Neural cell (in vitro differentiated cells): ENCODE measurements around the gene TRIM5. TPM values are rescaled to one million over a fixed set of nuclear protein-coding genes. Genes with fewer than 3 reads are reported as not detected.

Source experiments
- H2AFZ ChIP-seq: fragments of 200-600, 300-800 bp; sonication (generic), shearing (Covaris generic); 2 replicates; pipeline ENCODE4 v1.6.0; 2014; ENCODE audit warnings: low read depth, mild to moderate bottlenecking, antibody characterized with exemption, low read length, moderate library complexity
- H3F3A ChIP-seq: fragments of 200-600 bp; shearing (Covaris generic); 2 replicates; pipeline ENCODE4 v1.6.1; 2016; ENCODE audit warnings: mild to moderate bottlenecking, moderate library complexity, mixed read lengths, antibody characterized with exemption, low read length; ENCODE audit not compliant: insufficient read depth, poor library complexity, severe bottlenecking
- H3K27ac ChIP-seq: fragments of 200-600, 300-800 bp; sonication (generic), shearing (Covaris generic); 2 replicates; pipeline ENCODE4 v1.5.1; 2014; ENCODE audit warnings: mild to moderate bottlenecking, low read length, moderate library complexity
- H3K27me3 ChIP-seq: fragments of 300-800, 200-600 bp; sonication (generic), shearing (Covaris generic); 2 replicates; pipeline ENCODE4 v1.6.0; 2014; ENCODE audit warnings: mild to moderate bottlenecking, low read depth, low read length, moderate library complexity; ENCODE audit not compliant: insufficient read depth
- H3K36me3 ChIP-seq: fragments of 300-800, 200-600 bp; sonication (generic), shearing (Covaris generic); 2 replicates; pipeline ENCODE4 v1.5.1; 2014; ENCODE audit warnings: mild to moderate bottlenecking, antibody characterized with exemption, low read length, moderate library complexity; ENCODE audit not compliant: insufficient read depth
- H3K4me2 ChIP-seq: fragments of 300-800, 200-600 bp; sonication (generic), shearing (Covaris generic); 2 replicates; pipeline ENCODE4 v1.6.0; 2014; ENCODE audit warnings: mild to moderate bottlenecking, low read length
- H3K4me3 ChIP-seq: fragments of 300-800, 200-600 bp; sonication (generic), shearing (Covaris generic); 2 replicates; pipeline ENCODE4 v1.5.1; 2014; ENCODE audit warnings: mild to moderate bottlenecking, low read length, moderate library complexity
- H3K79me2 ChIP-seq: fragments of 200-600 bp; shearing (Covaris generic); replicated peaks from 2 replicates; pipeline ENCODE4 v1.6.0; 2014; ENCODE audit warnings: mild to moderate bottlenecking, low read length, moderate library complexity; ENCODE audit not compliant: insufficient read depth
- H3K9ac ChIP-seq: fragments of 300-800, 200-600 bp; sonication (generic), shearing (Covaris generic); 2 replicates; pipeline ENCODE4 v1.6.1; 2016; ENCODE audit warnings: mild to moderate bottlenecking, low read length, mixed read lengths
- H3K9me2 ChIP-seq: fragments of 200-600 bp; shearing (Covaris generic); 2 replicates; pipeline ENCODE4 v1.6.1; 2016; ENCODE audit warnings: mild to moderate bottlenecking, low read length, mixed read lengths; ENCODE audit not compliant: insufficient read depth
- H3K9me3 ChIP-seq: fragments of 200-600, 300-800 bp; sonication (generic), shearing (Covaris generic); 2 replicates; pipeline ENCODE4 v1.6.1; 2016; ENCODE audit warnings: mild to moderate bottlenecking, mixed run types, low read length, moderate library complexity, mixed read lengths
- H4K20me1 ChIP-seq: fragments of 200-600 bp; shearing (Covaris generic); 2 replicates; pipeline ENCODE4 v1.6.1; 2016; ENCODE audit warnings: mild to moderate bottlenecking, mixed run types; ENCODE audit not compliant: insufficient read depth
- EP300 ChIP-seq: fragments of 450-650 bp; conservative IDR thresholded peaks from 2 replicates; pipeline ENCODE4 v1.6.1; 2014; ENCODE audit warnings: antibody characterized with exemption, mild to moderate bottlenecking, moderate library complexity; ENCODE audit not compliant: poor library complexity, severe bottlenecking
- EZH2 ChIP-seq: fragments of 200-600, 300-800 bp; shearing (Covaris generic), sonication (generic); IDR thresholded peaks from 2 replicates; pipeline ENCODE4 v1.6.1; 2014; ENCODE audit warnings: antibody characterized with exemption, low read length, borderline replicate concordance, mild to moderate bottlenecking; ENCODE audit not compliant: insufficient read depth, poor library complexity, severe bottlenecking
- MXI1 ChIP-seq: fragments of 450-650 bp; conservative IDR thresholded peaks from 2 replicates; pipeline ENCODE4 v1.6.1; 2014; ENCODE audit warnings: antibody characterized with exemption, mild to moderate bottlenecking; ENCODE audit not compliant: poor library complexity, severe bottlenecking
- POLR2AphosphoS5 ChIP-seq: IDR thresholded peaks from 2 replicates; pipeline ENCODE4 v1.6.1; 2012
- RAD21 ChIP-seq: fragments of 450-650 bp; conservative IDR thresholded peaks from 2 replicates; pipeline ENCODE4 v1.6.1; 2014; ENCODE audit warnings: antibody characterized with exemption, mild to moderate bottlenecking, moderate library complexity
- SMC3 ChIP-seq: fragments of 450-650 bp; conservative IDR thresholded peaks from 2 replicates; pipeline ENCODE4 v1.6.1; 2014; ENCODE audit warnings: antibody characterized with exemption, mild to moderate bottlenecking, moderate library complexity; ENCODE audit not compliant: poor library complexity
- TAF1 ChIP-seq: IDR thresholded peaks from 2 replicates; pipeline ENCODE4 v1.6.1; 2012; ENCODE audit warnings: low read depth
- polyA plus RNA-seq: library from polyadenylated mRNA; depleted of rRNA; stranded (reverse); fragments of >200 nt; gene quantifications from 2 replicates; pipeline ENCODE4 v1.2.3, GENCODE V29; 2014
- TF ChIP-seq, protein P1 (sequence below): IDR thresholded peaks from 2 replicates; pipeline ENCODE4 v1.6.1; 2012; ENCODE audit warnings: borderline replicate concordance
- TF ChIP-seq, protein P2 (sequence below): fragments of 450-650 bp; IDR thresholded peaks from 2 replicates; pipeline ENCODE4 v1.5.1; 2014; ENCODE audit warnings: antibody characterized with exemption, mild to moderate bottlenecking, moderate library complexity; ENCODE audit not compliant: poor library complexity, severe bottlenecking

Gene TRIM5
- polyA plus RNA-seq, 1 donor from 2014 or later: 2.0 TPM

DNA sequence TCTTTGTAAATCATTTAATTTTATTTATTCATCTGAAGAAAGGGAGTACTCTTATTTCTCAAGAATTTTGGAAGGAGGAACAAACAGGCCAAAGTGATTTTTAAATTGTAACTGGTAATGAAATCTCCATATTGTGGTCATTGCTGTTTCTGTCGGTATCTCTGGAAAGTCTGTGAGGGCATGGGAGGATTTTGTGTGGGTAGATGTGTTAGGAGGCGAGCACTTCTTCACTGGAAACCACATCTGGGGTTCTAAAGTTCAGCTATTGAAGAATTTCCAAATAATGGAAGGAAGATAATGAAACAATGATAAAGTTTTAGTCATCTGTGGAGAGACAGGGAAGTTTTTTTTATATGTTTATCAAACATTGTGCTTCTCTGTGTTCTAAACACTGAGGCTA, 53.5 kb downstream of the TRIM5 start:
- Histone ChIP-seq H3K9me2 (no peaks in the 10 kb centered on the region), H3K4me2 (no peak overlapping the region), H3K79me2 (no peaks in the 10 kb centered on the region), H3K36me3 (no peaks in the 10 kb centered on the region), H3F3A (no peaks in the 10 kb centered on the region), H3K4me3 (no peak overlapping the region), H3K27me3 (no peaks in the 10 kb centered on the region), H4K20me1 (no peaks in the 10 kb centered on the region), H3K9ac (no peak overlapping the region), H3K27ac (no peak overlapping the region), H3K9me3 (no peaks in the 10 kb centered on the region), H2AFZ (no peak overlapping the region)
- TF ChIP-seq EZH2 (no peak), POLR2AphosphoS5 (no peak), TAF1 (no peak), MXI1 (no peak), EP300 (no peak), RAD21 (no peak), SMC3 (no peak)
- TF ChIP-seq, protein P1, sequence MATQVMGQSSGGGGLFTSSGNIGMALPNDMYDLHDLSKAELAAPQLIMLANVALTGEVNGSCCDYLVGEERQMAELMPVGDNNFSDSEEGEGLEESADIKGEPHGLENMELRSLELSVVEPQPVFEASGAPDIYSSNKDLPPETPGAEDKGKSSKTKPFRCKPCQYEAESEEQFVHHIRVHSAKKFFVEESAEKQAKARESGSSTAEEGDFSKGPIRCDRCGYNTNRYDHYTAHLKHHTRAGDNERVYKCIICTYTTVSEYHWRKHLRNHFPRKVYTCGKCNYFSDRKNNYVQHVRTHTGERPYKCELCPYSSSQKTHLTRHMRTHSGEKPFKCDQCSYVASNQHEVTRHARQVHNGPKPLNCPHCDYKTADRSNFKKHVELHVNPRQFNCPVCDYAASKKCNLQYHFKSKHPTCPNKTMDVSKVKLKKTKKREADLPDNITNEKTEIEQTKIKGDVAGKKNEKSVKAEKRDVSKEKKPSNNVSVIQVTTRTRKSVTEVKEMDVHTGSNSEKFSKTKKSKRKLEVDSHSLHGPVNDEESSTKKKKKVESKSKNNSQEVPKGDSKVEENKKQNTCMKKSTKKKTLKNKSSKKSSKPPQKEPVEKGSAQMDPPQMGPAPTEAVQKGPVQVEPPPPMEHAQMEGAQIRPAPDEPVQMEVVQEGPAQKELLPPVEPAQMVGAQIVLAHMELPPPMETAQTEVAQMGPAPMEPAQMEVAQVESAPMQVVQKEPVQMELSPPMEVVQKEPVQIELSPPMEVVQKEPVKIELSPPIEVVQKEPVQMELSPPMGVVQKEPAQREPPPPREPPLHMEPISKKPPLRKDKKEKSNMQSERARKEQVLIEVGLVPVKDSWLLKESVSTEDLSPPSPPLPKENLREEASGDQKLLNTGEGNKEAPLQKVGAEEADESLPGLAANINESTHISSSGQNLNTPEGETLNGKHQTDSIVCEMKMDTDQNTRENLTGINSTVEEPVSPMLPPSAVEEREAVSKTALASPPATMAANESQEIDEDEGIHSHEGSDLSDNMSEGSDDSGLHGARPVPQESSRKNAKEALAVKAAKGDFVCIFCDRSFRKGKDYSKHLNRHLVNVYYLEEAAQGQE: no peak
- TF ChIP-seq, protein P2, sequence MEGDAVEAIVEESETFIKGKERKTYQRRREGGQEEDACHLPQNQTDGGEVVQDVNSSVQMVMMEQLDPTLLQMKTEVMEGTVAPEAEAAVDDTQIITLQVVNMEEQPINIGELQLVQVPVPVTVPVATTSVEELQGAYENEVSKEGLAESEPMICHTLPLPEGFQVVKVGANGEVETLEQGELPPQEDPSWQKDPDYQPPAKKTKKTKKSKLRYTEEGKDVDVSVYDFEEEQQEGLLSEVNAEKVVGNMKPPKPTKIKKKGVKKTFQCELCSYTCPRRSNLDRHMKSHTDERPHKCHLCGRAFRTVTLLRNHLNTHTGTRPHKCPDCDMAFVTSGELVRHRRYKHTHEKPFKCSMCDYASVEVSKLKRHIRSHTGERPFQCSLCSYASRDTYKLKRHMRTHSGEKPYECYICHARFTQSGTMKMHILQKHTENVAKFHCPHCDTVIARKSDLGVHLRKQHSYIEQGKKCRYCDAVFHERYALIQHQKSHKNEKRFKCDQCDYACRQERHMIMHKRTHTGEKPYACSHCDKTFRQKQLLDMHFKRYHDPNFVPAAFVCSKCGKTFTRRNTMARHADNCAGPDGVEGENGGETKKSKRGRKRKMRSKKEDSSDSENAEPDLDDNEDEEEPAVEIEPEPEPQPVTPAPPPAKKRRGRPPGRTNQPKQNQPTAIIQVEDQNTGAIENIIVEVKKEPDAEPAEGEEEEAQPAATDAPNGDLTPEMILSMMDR: no peak

DNA sequence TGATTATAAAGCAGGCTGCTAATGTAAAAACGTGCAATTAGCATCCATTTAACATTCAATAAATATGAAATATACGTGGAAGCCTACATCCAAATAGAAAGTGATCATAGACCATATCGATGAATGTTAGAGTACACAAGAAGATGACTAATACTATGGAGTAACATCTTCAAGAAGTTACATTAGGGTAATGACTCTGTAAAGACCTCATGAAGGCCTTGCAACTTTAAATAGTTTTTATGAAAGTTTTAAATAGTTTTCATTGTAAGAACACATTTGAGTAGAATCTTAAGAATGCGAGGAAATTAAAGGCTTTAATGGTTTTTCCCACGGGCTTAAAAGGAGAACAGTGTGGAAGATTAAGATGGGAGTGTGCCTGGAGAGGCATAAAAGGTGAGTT, 58.7 kb downstream of the TRIM5 start:
- Histone ChIP-seq H3K27me3 (no peaks in the 10 kb centered on the region), H4K20me1 (no peaks in the 10 kb centered on the region), H3K27ac (no peak overlapping the region)

More for the DNA sequence above, 58.7 kb downstream of the TRIM5 start:
- Histone ChIP-seq H3F3A (no peaks in the 10 kb centered on the region), H3K4me3 (no peak overlapping the region), H3K4me2 (no peak overlapping the region), H3K9me2 (no peaks in the 10 kb centered on the region), H3K9ac (no peak overlapping the region), H3K36me3 (no peaks in the 10 kb centered on the region), H3K79me2 (no peaks in the 10 kb centered on the region), H3K9me3 (no peaks in the 10 kb centered on the region), H2AFZ (no peak overlapping the region)
- TF ChIP-seq POLR2AphosphoS5 (no peak), RAD21 (no peak), EZH2 (no peak), TAF1 (no peak), MXI1 (no peak), SMC3 (no peak), EP300 (no peak)
- TF ChIP-seq, protein P1: no peak
- TF ChIP-seq, protein P2: no peak
